ENCODE measurements around the gene C17orf75. TPM values are rescaled to one million over a fixed set of nuclear protein-coding genes. Genes with fewer than 3 reads are reported as not detected.
"Not testable (repeated sequence)": the region's sequence is repeated elsewhere in the genome, so short reads cannot be mapped to it uniquely, and the experiment has no call there.

The C17orf75 gene
- total RNA-seq, 4 donors from 2014 or later, result 5.3 to 11.9 (median 8.1) TPM

DNA sequence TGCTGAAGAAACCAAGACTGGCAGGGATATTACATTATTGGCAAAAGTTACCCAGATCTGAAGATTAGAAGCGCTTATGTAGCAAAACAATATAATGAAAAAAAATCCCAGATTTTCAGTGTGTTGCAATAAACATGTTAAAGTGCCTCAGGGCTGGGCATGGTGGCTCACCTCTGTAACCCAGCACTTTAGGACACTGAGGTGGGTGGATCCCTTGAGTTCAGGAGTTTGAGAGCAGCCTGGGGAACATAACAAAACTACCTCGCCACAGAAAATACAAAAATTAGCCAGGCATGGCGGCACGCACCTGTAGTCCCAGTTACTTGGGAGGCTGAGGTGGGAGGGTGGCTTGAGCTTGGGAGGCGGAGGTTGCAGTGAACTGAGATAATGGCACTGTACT lies 14.8 kb upstream of the C17orf75 start:
- DNase-seq (ENCODE audit: low spot score in 2 of 2), result no peak
- WGBS, 2 donors, result 65 to 76% methylated on average over 5 of the region's 5 CpGs
- H3K4me3 ChIP-seq (ENCODE audit: low read depth, poor library complexity, severe bottlenecking), result no peak overlapping the region
- TF ChIP-seq POLR2A (IDR thresholded peaks at IDR 0.05), result no peak
- TF ChIP-seq, protein P1, sequence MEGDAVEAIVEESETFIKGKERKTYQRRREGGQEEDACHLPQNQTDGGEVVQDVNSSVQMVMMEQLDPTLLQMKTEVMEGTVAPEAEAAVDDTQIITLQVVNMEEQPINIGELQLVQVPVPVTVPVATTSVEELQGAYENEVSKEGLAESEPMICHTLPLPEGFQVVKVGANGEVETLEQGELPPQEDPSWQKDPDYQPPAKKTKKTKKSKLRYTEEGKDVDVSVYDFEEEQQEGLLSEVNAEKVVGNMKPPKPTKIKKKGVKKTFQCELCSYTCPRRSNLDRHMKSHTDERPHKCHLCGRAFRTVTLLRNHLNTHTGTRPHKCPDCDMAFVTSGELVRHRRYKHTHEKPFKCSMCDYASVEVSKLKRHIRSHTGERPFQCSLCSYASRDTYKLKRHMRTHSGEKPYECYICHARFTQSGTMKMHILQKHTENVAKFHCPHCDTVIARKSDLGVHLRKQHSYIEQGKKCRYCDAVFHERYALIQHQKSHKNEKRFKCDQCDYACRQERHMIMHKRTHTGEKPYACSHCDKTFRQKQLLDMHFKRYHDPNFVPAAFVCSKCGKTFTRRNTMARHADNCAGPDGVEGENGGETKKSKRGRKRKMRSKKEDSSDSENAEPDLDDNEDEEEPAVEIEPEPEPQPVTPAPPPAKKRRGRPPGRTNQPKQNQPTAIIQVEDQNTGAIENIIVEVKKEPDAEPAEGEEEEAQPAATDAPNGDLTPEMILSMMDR (IDR thresholded peaks at IDR 0.05), result no peak
- intact Hi-C loops (cut with DNase I; ENCODE audit: low total_unique reads), result no loop called here

DNA sequence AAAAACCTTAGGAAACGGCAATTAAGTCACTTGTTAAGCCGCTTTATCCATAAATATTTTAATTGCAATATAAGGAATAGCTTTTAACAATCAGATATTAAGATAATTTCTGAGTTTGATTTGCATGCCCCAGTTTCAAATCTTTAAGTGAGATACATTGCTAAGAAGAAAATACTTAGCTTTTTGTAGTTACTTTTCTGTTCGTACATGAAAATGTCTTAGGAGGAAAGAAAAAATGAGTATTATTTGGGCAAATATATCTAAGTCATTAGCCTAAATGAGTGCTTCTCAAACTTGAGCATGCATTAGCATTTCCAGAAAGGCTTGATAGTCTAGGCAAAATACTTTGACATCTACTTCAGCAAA lies 14.4 kb upstream of the C17orf75 start:
- H3K4me3 ChIP-seq (ENCODE audit: low read depth, poor library complexity, severe bottlenecking), result no peak overlapping the region
- no peak for TF ChIP-seq POLR2A (IDR thresholded peaks at IDR 0.05)
- TF ChIP-seq, protein P1 (IDR thresholded peaks at IDR 0.05), result no peak
- intact Hi-C loops (cut with DNase I; ENCODE audit: low total_unique reads), result no loop called here
- no peak for DNase-seq (ENCODE audit: low spot score in 2 of 2)
- WGBS, 2 donors, result 68 to 69% methylated on average over 3 of the region's 3 CpGs

DNA sequence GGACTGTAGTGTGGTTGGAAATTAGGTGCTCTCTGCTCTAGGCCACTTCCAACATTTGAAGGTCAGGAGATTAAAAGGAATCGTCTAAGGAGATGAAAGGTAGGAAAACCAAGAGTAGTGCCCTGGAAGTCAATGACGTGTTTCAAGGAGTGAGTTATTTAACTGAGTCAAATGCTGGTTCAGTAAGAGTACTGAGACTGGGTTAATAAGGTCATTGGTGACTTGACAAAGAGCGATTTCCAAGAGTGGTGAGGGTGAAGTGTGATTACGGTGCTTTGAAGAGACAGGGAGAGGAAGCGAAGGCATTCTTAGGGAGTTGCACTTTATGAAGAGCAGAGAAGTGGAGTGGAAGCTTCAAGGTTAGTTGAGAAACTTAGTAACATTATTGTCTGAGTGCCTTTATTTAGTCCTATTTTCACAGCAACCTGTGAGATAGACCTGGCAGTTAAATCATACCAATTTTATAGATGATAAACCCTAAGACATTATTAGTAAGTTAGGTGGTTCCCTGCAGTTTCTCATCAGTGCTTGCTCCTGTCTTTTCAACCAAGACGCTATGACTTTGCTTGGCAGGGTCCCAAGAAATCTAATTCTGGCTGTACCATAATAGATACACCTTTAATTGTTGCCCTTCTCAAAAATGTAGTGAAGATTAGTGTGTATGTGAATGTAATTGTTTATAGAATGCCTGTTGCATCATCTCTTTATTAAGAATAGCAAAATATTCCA lies 13.8 kb upstream of the C17orf75 start:
- 57 to 58% methylated on average over 6 of the region's 6 CpGs for WGBS, 2 donors
- no peak overlapping the region for H3K4me3 ChIP-seq (ENCODE audit: low read depth, poor library complexity, severe bottlenecking)
- intact Hi-C loops (cut with DNase I; ENCODE audit: low total_unique reads), result no loop called here
- no peak for DNase-seq (ENCODE audit: low spot score in 2 of 2)
- no peak for TF ChIP-seq POLR2A (IDR thresholded peaks at IDR 0.05)
- TF ChIP-seq, protein P1 (IDR thresholded peaks at IDR 0.05), result no peak

- H3K4me3 ChIP-seq (ENCODE audit: low read depth, poor library complexity, severe bottlenecking); intact Hi-C loops (cut with DNase I; ENCODE audit: low total_unique reads); DNase-seq (ENCODE audit: low spot score in 2 of 2): not testable (repeated sequence)
- WGBS, 2 donors, result 90 to 92% methylated on average over 9 of the region's 9 CpGs
These were observed 10.8 kb upstream of the C17orf75 start for GRCh38 chr17:32352734-32353133.

DNA sequence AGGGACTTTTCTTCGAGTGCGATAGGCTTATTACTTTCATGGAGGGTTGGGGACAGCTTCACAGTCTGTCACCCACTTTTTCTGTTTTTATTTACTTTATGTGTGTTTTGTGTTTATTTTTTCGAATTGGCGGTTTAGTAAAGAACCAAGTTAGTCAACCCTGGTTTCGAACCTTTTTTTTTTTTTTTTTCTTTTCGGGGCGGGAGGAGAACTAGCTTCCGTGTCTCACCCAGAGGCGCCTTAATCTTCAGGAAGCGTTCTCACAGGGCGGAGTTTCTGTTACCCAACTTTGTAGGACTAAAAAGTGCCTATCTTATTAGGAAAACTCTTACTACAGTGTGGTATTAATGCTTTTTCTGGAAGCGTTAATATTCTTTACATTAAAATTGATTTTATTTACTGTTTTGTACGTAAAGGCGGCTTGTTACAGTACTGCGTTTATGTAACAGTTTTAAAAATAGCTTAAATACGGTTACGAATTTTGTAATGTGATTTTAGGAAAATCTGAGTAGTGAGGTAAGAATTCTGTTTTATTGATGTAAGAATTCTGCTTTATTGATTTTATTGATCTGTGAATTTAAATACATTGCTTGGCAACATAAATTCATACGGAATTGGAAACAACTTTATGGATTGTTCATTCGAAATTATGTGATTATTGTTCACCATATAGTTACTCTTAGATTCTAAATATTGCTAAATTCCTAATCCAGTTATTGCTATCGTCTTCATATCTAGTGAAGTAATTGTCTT lies 8.9 kb upstream of the C17orf75 start:
- intact Hi-C loops (cut with DNase I; ENCODE audit: low total_unique reads), result no loop called here
- TF ChIP-seq POLR2A (IDR thresholded peaks at IDR 0.05), result no peak
- TF ChIP-seq, protein P1 (IDR thresholded peaks at IDR 0.05), result no peak
- DNase-seq (ENCODE audit: low spot score in 2 of 2), result peak in 1 of 2 donors; percentile 59
- WGBS, 2 donors, result 0% methylated on average over 20 of the region's 20 CpGs
- peak overlapping the region; percentile 95 for H3K4me3 ChIP-seq (ENCODE audit: low read depth, poor library complexity, severe bottlenecking)

- peak within 1 kb of the TSS; percentile 95 for H3K4me3 ChIP-seq (ENCODE audit: low read depth, poor library complexity, severe bottlenecking)
- peak in 1 of 2 donors; percentile 72 for TF ChIP-seq POLR2A (IDR thresholded peaks at IDR 0.05)
- TF ChIP-seq, protein P1 (IDR thresholded peaks at IDR 0.05), result no peak
- 0 to 1% methylated on average over 47 of the region's 47 CpGs for WGBS, 2 donors
- intact Hi-C loops (cut with DNase I; ENCODE audit: low total_unique reads), result no loop called here
- peak; percentile 96 to 99 for DNase-seq (ENCODE audit: low spot score in 2 of 2)
These were observed 8.1 kb upstream of the C17orf75 start, which contains the start of gene ZNF207 for GRCh38 chr17:32349854-32350665. Gene ZNF207 (plus strand): TSS chr17:32350157. CDS start chr17:32350286, 129 bp downstream.
